Effector CD4-positive, alpha-beta T cell (primary cell): Measurements from ENCODE around the gene PSMD11.

Experiments used
- DNase-seq: peaks from one replicate; pipeline ENCODE4 v3.0.0-alpha.2; 2020

Gene PSMD11

DNA sequence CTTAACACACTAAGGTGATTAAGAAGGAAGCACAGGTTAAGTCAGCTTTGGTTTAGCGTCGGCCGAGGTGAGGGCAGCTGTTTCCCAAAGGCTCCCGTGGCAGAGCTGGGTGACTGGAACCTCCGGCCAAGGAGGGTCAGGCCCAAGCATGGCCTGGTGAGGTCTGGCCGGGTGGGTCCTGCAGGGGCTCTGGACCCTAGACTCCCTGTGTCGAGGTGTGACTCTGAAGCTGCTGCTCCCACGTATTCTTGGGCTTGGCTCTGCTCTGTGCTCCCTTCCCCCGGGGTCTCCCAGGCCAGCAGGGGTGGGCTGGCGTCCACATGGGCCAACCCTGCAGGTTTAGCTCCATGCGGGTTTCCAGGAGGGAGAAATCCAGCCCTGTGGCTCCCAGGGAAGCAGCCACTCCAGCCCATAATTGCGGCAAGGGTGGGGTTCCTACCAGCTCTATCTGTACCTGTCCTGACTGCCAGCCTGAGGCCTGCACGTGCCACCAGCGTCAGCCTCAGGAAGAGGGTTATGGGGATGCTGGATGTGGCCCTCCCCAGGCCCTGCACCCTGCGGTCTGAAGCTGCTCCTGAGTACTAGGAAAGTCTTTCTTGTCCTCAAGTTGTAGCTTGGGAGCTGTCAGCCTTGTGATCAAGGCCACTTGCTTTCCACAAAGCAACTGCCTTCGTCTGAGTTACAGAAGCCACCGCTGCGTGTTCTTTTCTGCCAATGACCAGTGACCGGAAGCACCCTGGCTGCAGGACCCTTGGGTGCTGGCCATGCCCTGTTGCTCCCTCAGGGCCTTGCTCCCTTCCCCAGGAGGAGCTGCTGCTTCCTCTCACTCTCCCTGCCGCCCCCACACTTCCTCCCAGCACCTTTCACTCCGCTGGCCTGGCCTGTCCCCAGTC is 47.3 kb downstream of the PSMD11 start:
- DNase-seq: no peak

DNA sequence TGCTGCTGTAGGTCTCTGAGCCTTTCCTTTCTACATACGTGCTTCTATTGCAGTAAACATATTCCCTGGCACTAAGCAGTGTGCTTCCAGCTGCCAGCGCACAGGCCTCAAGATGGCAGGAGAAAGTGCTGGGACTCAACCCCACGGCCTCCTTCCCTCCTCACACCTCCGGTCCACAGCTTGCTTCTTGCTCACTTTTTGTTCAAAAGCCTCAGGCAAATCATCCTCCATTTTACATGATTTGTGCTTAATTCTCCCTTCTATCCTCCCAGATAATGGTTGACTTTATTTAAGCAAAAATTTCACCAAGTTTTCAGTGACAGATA is 47.9 kb downstream of the PSMD11 start:
- no peak for DNase-seq

DNA sequence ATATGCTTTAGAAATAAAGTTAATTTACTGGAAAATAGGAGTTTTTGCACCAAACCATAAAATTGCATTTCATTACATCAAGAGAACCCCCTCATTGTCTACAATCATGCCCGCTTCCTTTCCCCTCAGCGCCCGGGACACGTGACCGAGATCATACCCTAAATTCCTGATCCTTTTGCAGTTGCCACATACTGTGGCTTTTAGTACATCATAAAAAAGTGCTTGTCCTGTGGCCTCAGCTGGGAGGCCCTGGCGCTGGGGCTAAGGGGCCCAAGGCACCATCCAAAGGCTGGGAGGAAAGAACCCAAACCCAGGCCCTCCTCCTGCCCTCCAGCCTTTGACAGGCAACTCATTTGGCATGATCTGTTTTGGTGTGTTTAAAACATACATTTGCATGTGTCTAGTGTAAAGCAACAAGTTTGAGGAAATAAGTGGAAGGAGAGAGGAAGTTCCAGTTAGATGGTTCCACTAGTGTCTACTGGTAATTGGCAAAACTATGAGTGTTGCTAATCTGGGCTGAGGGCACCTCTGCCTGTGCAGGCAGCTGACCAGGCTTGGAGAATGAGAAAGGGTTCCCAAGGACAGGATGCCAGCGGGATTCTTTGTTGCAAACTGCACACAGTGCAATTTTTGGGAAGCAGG is 48.5 kb downstream of the PSMD11 start:
- no peak for DNase-seq

DNA sequence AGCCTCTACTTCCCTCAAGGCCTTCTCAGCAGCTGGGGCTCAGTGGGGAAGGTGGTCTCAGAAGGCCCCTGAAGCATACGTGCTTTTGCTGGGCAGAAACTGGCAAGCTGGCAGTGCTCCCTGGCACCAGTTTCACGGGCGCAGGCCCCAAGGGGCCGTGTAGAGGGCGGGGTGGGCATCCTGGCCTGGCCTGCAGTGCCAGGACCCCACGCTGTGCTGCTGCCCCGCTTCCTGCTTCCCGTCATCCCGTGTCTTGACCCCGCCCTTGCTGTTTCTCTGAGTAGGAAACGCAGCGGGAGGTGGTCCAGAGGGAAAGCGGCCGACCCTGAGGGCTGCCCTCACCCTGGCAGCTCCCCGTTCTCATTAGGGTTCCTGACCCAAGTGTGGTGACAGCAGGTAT is 49.3 kb downstream of the PSMD11 start:
- DNase-seq: no peak

DNA sequence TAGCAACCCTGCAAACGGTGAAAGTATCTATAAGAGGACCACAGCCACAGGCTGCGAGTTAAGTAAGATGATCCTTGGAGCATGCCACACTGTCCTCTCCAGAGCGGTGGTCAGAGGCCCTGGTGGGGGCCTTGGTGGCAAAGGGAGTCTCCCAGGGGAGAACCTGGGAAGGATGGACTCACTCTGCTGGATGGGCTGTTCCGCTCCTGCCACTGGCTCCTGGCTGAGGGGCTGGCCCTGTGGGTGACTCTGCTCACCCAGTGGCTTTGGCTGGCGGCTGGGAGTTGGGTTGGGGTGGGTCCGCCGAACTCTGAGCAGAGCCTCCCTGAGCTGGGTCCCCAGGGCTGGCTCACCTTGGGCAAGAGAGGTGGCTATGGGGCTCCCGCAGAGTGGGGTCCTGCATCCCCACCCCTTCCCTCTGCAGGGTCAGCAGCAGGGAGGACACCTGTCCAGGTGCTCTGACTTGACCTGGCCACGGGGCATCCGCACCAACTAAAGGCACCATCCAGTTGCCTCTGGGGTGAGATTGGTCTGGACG is 49.7 kb downstream of the PSMD11 start:
- DNase-seq: no peak

DNA sequence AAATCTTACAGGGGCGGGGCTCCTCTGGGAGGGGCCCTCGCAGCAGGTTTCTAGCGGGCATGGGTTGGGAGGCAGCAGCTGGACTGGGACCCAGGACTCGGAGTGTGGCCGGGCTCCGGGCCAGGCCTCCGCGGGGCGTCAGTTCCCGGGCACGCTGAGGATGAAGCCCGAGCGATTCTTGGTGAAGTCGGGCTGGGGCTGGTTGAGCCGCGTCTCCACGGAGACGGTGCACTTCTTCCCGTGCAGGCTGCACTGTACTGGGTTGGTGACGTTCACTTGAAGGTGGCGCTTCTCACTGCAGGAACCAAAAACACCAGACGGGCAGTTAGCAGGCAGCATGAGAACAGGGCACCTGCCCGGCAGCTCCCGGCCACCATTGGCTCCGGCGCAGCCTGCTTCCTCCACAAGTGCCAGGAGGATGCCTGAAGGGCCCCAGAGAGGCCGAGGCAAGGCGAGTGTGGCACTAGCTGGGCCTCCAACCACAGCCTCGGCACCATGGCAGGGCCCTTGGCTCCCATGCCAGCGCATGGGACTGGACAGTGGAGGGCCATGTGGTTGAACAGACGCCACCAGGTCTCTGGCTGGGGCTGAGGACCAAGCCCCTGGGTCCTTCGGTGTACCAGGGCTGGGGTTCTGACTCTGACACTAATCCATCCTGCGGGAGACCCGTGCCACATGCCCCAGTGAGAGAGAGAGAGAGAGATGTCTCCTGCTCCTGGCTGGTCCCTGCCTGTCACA is 50.5 kb downstream of the PSMD11 start:
- no peak for DNase-seq

DNA sequence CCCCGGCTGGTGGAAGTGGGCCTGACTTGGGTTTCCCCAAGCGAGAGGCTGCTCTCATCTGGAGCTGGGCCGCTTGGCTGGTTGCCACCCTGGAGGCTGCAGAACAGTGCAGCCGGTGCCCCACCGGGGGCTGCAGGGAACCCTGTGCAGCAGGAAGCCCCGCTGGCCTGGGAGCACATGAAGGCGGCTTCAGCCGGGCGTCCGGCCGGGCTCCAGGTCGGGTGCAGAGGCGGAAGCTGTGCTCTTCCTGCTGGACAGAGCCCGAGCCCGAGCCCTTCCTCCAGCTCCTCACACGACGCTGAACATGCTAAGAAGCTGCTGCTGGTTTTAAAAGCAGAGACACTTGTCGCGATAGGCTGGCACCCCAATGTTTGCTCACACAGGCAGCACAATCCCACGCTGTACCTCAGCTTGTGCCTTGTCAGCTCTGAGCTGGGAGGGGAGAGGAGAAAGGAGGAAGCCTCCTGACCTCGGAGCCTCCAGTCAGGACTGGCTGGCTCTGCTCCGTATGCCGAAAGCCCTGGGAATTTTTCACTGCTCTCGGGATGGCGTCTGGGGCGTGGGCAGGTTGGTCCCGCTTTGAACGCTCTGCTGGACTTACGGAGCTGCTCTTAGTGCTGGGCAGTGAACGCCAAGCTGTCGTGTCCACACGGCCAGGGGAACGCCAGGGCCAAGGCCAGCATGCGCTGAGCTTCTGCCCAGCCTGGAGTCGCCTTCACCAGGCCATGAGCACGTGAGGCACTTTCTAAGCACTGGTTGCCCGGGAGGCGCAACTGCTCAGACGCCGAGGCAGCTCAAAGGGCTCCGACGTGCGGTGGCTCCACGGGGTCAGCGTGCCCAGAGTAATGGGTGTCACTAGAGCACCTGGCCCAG is 51.3 kb downstream of the PSMD11 start:
- DNase-seq: no peak

DNA sequence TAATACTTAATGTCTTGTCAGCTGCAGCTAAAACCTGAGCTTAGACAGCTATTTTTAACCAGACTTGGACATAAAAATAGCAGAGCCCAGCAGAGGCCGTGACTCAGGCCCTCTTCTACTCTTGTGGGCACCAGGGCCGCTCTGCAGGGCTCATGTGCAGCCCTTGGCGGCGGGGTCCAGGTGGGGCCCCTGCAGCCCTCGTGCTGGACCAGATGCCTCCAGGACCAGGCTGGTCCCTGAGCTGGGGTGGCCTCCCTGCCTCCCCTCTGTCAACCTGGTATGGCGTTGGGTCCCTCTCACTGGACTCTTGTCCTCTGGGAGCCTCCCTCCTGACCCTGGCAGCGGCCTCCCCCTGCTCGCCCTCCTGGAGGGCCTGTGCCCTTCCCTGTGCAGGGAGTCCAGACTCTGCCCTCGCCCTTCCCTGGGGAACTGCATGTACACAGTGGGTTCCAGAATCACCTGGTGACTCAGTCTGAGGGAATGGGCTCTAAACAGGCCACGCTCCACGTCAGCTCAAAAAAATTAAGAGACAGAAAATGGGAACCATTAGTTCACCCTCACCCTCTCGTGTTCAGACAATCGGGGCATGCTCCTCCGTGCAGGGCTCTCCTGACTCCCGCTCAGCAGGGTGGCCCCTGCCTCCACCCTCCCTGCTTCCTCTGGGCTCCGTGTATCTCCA is 52.2 kb downstream of the PSMD11 start:
- no peak for DNase-seq

DNA sequence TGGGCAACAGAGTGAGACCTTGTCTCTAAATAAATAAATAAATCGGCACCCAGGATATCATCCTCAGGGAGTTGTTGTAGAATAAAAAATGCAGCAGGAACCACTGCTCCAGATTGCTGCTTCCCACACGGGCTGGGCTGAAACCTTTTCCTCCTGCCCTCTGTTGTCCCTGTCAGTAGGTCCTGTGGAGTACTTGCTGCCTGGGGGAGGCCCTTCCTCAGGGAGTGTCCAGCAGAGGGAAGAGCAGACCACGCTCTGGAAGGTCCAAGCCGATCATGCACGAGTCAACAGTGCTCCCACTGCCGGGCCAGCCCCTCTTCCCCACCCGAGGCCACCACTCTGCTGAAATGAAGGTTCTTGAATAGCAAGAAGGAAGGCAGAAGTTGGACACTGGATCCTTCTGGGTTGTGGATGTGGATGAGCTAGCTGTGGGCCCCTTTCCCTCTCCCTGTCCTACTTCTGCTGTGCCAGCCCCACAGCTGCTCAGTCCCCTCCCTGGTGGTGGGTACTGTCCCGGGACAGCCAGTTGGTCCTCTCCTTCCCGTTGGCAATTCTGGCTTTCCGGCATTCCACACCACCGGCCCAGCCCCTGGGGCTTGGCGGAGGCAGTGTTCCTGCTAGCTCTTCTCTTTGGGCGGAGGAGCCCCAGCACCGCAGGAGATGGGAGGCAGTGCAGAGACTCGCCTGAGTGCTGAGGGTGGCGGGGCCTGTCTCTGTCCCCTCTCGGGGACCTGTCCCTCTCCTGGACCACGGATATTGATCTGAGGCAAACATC is 53.3 kb downstream of the PSMD11 start:
- DNase-seq: no peak

DNA sequence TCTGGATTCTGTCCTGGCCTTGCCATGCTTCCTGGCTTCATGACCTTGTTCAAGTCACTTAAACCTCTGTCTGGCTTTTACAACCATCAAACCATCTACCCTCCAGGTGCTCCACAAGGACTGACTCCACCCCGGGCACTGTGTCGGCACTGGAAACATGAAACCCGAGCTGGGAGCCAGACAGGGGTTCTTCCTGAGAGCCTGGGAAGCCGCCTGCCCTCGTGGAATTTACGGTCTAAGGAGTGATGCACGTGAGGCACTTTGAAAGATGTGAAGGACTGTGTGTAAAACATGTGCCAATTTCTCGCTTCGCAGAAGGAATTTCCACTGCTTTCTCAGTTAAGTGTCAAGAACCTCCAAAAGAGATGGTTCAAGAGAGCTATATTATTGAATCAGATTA is 54.1 kb downstream of the PSMD11 start:
- DNase-seq: no peak

DNA sequence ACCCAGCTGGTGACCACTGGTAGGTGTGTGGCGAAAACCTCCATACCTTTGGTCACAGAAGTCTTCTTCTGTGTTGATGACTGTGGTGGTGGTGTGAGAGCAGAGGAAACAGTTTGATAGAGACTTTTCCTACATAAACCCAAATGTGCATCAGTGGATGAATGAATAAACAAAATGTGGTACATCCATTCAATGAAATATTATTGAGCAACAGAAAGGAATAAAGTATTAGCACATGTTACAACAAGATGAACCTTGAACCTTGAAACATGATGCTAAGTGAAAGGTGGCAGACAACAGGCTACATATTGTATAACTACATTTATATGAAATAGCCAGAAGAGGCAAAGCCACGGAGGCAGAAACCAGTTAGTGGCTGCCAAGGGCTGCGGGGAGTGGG is 57.7 kb downstream of the PSMD11 start:
- DNase-seq: no peak

DNA sequence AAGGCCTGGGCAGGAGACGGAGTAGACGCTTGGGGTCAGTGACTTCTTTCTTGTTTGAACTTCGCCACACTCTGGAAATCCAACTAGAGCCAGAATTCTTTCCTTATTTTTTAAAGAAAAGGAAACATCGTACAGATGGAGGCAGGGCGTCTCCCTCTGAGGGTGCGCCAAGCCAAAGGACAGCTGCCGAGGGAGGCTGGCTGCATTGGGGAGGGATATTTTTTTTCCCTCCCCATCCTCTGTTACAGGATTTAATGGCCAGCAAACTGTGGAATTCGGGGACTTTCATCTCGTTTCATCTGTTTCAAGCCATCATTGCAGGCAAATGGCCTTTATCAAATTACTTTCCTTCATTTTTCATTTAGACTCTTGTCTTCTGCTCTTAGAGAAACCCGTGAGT is 58.4 kb downstream of the PSMD11 start:
- DNase-seq: no peak

DNA sequence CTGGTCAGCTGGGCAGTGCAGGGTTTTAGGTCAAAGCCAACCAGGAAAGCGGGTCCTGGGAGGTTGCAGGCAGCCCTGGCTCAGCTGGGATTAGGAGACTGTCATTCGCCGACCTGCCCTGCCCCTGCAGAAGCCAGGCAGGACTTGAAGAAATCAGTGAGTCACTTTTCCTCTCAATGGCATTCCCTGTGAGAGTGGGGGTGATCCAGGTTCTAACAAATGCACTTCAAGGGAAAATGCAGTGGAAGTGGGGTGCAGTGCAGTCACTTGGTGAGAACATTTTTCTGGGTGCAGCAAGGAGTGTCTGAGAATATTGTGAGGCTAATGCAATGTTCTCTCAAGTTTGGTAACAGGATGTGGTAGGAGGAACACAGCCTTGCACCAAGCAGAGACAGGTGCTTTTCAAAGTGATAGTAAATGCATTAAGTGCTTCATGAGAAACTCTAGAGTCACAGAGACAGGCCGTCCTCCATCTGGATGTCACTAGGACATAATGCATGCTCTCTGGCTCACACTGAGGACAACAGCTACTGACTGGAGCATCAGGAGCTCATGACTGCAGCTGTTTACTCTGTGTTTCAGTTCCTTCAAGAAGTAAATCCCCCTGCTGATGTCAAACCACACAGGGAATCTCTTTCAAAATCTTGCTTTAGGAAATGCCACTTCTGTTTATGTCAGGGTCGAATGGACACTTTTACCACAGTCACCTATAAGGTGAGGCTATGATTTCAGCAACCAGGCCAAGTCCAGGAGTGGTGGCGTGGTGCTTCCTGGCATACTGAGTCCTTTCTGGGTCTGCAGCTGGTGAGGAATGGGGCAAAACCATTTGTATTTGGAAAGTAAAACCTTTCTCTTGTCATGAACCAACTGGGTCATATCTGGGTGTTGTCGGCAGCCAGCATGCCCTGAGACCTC is 59.2 kb downstream of the PSMD11 start:
- DNase-seq: peak; percentile 38

DNA sequence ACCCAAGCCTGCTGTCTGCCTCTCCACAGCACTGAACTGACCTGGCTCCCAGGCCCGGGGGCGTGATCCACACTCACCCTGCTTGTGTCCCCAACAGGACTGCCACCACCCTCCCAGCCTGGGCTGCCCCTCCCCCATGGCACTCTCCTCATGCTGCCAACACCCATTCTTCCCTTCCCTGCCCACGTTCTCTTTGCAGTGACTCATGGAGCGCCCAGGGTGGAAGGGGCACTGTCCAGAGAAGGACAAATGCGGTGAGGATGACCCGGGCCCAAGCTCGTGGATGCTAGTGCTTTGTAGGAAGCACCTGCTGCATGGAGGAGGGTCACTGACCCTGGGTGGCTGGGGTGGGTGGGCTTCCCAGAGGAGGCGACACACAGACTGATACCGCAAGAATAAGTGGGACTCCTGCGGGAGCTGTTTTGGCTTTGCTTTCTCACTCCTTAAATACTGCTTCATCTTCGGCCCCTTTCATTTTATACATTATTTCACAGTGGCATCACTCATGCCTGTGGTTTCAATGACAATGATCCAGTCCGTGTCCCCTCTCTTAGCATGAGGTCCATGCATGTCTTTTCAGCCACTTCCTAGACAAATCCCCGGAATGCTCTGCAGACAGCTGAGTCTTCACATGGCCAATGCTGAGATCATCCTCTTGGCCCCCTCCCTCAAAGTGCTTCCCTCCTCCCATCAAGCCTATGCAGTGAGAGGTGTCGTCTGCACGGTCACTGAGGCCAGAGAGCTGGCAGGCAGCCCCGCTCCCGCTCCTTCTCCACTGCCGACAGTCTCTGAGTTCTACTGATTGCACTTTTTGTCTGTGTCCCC is 60.1 kb downstream of the PSMD11 start:
- DNase-seq: no peak

DNA sequence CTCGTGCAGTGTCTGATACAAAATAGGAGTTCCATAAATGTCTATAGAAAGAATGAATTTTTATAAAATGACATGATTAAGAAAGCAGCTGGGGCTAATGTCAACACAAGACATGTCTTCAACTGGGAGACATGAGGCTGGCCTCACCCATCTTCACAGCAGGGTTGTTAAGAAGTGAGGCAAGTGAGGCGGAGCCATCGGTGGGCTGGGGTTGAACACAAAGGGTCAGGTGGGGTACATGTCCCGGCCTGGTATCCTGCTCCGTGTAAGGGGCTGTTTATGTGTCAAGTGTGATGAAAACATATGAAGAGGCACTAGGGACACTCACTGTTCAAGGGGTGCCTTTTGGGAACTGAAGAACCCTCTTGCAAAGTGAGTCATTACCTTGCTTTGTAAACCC is 64.6 kb downstream of the PSMD11 start:
- DNase-seq: no peak

DNA sequence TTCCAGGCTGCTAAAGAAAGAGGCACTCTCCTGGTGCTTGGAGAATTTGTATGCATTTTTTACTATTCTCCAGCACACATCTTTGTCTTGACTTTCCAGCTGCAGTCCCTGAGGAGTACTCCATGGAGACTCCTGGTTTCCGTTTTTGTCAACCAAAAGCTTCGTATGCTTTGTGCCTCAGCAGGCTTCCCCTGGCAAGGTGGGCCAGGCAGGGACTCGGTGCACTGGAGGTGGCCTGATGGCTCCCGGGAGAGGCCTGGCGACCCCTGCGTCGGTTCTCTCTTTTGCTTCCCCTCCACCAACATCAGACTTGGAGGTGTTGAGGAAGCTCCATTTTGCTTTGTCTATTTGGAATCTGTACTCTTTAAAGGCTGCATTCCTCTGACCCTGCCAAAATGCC is 66.2 kb downstream of the PSMD11 start:
- DNase-seq: no peak

DNA sequence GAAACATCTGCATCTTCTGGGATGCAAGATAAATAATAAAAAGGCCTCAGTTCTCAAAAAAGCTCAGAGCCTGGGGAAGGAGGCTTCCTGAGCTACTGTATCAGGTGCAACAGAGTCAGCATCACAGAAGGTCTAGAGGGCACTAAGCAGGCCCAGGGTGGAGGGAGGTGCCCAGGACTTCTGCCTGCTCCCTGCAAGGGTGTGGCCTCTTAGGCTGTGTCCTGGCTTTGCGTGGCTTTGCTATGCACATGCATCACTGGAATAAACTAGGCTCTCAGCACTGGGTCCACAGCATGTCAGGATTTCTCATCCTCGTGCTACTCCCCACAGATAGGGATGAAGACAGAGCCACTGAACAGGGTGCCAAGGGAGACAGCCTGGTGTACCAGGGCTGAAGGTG is 68.0 kb downstream of the PSMD11 start:
- DNase-seq: no peak

DNA sequence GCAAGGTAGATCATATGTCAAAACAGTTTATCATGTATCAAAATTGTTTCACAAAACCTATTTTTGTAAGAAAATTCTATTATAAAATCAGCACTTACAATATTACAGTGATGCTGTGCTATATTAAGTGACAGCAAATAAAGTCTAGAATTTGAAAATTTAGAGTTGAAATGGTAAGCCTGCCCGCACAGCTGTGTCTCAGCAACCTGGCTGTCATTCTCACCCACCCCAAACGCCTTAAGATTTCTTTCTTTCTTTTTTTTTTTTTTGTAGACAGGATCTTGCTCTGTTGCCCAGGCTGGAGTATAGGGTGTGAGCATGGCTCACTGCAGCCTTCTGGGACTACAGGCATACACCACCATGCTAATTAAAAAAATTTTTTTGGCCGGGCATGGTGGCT is 69.3 kb downstream of the PSMD11 start:
- no peak for DNase-seq

DNA sequence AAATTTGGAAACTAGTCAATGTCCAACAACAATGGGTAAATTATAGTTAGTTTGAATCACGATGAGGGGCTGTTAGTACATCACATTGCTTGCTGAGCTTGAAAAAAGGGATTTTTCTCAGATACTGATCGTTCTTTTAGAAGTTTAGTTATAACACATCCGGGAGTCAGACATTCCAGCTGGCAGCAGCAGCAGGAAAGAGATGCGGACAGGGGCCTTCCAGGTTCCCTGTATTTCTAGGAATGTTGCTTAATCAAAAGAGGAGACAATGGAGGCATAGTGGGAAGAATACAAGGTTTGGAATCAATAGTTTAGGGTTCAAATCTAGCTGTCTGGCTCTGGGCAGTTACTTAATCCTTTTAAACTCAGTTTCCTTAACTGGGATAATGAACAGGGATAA is 70.3 kb downstream of the PSMD11 start:
- DNase-seq: no peak
